ENCODE measurements around the gene PPP1R9A.

PPP1R9A gene

DNA sequence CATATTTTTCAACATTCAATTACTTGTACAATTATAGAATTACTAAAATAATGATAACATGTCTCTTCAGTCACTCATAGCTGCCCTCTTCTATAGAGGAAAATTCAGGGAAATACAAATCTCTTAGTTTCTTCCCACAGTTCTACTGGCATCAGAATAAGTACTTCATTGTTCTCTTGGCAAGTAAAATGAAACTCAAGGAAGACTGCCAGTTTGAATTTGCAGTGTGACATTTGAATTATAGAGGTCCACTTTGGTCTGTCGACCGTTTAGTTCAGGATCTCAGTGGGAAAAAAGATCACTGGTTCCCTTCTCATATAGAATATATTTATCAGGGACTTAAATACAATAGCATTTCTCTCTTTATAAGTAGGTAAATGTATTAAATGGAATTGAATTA lies 302.4 kb downstream of the PPP1R9A start:
- no peak for DNase-seq

DNA sequence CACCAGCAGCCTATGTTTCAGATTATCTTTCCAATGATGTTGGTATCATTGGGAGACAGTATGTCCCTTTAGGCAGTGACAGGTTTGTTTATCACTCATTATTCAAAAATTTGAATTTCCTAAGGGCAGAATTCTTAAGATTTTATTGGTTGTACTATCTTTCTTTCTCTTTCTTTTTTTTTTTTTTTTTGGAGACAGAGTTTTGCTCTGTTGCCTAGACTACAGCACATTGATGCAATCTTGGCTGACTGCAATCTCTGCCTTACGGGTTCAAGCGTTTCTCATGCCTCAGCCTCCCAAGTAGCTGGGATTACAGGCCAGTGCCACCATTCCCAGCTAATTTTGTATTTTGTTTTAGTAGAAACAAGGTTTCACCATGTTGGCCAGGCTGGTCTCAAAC lies 305.8 kb downstream of the PPP1R9A start:
- no peak for DNase-seq

DNA sequence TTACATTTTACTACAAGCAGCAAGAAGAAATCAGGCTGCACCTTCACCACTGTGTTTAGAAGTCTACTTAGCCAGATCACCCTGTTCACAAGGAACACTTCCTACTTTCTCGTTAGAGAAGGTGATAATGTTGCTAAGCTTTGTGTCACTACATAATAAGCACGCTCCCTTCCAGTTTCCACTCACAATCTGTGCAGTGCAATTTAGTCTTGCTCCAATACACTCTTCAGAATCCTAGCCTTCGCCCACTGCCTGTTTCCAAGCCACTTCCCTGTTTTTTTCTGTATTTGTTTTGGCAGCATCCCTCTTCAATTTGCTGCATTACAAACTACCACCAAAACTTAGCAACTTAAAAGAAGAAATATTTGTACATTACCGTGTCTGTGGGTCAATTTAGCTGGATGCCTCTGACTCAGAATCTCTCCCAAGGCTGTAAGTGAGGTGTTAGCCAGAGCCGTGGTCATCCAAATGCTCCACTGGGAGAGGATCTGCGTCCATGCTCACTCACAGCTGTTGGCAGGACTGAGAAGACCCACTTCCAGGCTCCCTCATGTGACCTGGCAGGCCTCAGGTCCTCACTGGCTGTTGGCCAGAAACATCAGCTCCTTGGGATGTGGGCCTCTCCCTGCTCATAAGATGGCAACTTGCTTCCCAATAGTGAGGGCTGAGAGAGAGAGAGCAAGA lies 306.6 kb downstream of the PPP1R9A start:
- DNase-seq: no peak

DNA sequence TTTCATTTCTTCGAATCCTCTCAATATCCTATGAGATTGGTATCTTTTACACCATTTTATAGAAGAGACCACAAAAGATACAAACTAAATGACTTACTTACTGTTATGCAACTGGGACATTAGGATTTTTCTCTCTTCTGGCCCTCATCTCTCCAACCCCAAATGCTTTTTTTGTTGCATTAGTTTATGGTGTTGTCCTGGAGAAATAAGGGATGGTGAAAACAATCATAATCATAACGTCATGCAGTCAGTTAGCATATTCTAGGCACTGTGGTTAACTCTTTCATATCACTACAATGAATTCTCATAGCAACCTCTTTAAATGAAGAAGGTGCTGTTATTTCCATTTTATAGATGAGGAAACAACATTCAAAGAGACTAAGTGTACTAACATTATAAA lies 312.3 kb downstream of the PPP1R9A start:
- DNase-seq: no peak

DNA sequence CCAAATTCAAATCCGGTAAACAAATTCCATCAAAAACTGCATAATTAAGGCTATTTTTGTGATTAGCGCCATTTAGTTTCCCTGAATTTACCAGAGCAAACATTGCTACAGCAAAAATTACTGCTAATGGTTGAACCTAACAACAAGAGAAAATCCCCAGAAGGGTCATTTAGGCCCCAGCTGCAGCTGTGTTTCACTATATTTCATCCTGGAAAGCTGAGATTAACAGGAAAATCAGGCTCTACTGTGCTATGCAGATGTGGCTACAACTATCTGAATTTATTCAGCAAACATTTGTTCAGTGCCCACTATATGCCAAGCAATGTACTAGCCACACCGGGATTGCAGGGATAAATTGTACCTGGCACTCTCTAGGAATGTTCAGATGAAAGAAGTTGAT lies 312.9 kb downstream of the PPP1R9A start:
- no peak for DNase-seq

DNA sequence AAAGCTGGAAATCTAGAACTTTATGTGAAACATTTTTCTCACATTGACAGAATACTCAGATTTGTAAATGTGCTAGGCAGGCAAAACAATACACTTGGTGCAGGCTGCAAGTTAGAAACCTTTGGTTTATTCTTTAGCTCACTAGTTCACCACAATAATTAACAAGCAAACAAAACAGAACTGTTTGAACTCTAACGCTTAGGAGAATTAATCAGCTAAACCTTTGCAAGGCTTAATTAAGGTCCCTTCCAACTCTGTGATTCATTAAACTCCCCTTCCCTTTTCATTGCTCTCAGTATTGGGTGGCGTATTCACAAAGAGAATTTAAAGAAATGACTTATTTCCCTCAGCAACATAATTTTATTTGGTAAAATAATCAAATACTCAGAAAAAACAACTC lies 317.9 kb downstream of the PPP1R9A start:
- DNase-seq: no peak

DNA sequence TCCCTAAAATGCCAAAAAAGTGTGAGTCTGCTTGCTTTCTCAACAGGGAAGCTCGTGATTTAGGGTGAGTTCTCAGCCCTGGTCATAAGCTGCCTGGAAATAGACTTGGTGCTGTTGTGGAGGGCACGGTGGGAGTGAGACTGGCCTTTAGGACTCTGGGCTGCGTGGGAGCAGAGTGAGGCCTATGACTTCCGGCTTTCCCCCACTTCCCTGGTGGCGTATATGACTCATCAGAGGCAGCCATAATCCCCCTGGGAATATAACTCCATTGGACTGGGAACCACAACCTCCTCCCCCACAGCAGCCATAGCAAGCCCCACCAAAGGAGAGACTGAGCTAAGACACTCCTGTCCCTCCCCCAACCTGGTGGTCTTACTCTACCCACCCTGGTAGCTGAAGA lies 321.9 kb downstream of the PPP1R9A start:
- no peak for DNase-seq

DNA sequence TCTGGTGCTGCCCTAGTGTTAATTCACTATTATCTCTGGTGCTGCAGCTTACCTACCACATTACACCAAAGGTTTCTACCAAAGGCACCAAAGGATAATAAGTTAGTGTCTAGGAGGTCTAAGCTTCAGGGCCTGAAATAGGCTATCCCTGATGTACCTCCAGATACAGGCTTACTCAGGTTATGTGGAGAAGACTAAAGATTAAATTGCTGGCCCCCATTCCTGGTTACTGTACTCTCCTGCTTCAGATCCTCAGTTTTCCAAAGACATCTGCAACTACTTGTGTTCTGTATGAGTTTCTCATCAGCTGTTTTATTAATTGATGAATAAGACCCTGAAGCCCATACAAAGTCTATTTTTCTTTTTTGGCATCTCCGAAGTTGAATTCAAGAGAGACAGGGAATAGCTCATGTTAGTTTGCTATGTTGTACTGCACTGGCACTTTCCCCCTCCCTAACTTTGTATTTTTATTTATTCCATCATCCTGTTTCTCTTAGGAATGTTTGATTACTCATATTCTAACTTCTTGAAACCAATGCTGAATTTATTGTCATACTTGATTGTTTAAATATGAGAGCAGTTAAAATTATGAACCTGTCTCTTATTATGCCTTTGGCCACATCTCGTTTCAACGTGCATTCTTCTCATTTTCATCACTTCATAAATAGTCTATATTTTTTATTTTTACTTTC lies 331.0 kb downstream of the PPP1R9A start:
- no peak for DNase-seq

DNA sequence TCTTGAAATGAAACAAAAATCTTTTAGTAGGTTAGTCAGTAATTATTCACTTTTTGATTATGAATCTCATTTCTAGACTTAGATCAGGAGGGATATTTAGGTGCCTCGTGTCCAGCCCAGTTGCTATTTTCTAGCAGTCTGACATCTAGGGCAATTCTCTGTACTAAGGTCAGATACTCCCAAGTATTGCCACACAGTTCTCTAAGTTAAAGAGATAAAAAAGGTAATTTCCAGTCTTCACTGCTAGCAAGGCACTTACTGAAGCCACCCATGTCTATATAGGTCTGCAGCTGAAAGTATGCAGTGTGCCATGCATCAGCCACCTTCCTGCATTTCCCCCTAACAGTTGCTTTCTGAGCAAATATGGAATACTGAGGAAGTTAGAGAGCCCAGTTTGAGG lies 333.5 kb downstream of the PPP1R9A start:
- DNase-seq: no peak

DNA sequence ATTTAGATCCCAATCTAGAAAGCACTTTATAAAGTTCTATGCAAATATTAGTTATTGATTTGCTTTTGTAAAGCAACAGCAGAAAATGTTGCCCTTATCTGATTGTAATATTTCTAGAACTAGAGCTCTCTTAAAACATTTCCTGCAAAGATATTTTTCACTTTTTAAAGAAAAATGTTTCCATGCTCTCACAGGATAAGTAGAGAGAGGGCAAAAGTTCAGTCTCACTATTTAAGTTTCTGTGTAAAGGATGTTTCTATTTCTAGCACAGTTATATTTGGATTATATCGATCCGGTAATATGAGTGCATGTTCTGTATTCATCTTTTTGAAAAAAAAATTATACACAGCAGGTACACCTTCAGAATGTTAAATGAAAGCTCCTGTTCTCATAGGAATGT lies 334.9 kb downstream of the PPP1R9A start:
- no peak for DNase-seq

DNA sequence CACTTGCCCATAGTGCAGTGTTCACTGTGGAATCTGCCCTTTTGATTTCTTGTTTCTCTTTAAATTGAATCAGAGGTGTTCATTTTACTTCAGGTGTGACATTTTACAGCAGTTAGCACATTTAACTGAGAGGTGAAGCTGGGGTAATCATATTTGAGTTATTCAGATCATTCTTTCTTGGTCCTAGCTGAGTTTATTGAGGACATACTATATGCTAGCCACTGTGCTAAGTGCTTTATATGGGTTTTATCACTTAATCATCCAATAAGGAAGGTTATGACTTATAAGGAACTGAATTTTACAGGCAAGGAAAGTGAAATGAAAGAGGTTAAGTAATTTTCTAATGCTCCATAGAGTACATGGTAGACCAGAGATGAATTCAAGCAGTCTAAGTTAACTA lies 337.2 kb downstream of the PPP1R9A start:
- DNase-seq: no peak

DNA sequence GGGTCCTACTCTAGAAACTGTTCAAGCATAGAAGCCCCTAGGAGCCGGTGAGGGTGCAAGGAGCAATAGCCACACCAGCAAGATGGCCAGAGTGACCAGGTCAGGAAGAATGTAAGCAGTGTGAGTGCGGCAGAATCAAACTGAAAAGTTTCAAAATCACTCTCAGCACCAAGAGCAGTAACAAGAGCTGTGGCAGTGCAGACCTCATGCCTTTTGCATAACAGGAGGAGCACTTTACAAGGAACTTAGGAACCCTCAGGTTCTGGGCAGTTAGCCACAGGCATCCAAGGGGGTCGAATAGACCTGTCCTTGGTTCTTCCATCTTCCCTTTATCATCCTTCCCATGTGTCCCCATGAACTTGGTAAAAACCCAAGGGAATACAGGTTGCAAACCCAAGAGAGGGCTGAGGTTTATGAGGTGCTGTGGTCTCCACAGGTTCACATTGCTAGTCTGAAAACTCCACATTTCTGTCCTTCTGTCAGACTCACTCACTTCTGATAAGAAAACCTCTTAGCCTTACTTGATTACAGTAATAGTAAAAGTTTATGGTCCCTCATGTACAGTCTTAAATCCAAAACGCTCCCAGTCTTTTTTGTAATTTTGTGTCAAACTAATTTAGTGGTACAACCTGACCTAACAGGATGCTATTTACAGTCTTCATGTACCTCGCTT lies 338.6 kb downstream of the PPP1R9A start:
- no peak for DNase-seq

DNA sequence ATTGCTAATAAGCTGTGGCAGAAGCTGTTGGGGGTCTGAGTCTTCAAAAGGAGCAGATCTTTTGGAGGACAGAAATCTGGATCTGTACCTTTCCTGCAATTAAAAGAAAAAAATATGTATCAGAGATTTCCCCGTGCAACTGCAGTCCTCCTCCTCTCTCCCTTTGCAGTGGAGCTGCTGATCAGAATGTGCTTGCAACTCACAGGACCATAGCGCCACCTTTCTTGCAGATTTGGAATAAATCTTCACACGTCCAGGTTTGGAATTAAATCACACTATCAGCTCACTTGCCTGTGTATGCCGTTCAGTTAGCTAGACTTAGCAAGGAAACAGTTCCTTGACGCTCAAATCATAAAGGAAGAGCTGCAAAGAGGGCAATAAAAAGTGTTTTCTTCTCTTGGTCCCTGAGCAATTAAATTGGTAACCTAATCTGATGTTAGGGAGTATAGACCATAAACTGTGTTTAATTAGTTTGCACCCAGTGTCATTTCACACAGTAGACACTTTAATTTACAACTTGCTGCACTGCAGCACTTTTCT lies 339.5 kb downstream of the PPP1R9A start:
- peak; percentile 67 for DNase-seq

DNA sequence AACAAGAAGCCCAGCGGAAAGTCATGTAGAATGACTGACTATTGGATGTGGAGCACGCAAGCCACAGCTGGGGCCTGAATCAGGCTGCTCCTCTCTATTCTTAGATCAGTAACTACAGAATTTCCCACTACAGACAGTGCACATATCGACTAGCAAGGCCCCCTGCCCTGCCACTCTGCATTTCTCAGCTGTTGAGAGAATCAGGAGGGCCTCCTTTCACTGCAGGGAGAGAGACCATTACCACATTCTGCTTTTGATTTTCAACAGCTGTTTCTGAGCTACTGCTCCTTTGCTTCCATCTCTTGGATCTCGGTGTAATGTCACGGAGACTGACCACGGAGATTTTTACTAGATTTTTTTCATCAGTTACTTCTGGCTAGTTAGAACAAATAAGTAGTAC lies 343.2 kb downstream of the PPP1R9A start:
- DNase-seq: no peak

DNA sequence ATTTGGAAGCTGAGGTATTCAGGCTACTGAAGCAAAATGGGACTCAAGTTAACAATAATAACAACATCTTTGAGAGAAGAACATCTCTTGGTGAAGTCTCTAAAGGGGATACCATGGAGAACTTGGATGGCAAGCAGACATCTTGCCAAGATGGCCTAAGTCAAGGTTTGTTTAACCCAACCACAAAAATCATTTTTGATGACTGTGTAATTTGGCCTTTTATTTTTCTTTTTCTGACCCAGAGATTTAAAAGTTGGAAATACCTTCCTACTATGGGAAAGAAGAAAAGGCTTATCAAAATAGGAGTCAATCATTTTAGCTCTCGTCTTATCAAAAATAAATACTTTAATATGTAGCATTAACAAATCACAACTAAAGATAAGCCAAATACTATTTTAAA lies 344.6 kb downstream of the PPP1R9A start:
- no peak for DNase-seq

DNA sequence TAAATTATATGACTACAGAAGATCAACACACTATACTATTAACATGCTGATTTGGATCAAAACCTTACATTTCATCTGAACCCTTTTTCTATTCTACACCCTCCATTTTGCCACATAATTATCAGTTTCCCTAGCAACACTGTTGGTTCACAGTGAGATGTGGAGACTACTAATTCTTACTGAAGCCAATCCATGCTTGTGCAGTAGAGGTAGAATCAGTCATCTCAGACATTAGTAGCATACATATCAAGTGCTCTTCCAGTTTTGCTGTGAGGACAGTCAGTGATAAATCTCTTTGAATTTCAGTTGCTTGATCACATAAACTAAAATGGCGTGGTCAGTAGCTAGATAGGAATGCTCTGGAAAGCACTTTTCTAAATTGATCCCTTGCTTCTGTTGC lies 346.6 kb downstream of the PPP1R9A start:
- DNase-seq: no peak

DNA sequence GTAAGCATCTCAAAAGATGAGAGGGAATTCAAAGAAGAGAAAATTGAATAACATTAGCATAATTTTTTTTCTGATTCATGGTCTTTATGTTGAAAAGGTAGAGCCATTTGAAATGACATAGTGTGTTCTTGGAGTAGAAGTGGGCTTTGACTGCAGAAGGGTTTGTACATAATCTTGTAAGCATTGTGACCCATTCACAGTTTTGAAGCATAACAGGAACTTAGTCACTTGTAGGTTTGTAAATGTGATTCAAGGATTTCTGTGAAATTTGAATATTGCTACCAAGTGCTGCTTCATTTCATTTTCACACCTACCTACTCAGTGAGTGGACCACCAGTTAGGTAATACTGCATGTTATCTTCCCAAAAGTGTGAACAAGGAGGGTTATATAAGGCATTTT lies 348.3 kb downstream of the PPP1R9A start:
- DNase-seq: no peak

DNA sequence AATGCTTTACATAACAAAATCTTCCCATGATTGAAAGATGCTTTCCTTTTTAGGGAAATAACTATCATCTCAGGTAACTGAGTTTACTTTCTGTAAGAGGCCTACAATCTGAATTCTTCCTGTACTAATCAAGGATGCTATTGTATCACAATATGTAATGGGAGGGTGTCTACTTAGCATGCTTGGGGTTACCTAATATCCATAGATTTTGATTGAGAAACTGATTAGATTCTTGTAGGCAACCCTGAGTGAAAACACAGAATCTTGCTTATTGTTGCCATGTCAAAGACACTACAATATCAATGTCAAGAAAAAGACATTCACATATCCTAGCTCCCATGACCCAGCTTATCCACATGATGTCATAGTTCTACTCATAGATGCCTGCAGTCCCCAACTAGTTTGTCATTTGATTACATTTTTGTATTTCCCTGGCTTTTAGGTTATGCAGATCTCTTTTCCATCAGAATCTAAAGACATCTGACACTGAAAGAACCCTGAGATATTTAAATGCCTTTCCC lies 354.6 kb downstream of the PPP1R9A start:
- no peak for DNase-seq

DNA sequence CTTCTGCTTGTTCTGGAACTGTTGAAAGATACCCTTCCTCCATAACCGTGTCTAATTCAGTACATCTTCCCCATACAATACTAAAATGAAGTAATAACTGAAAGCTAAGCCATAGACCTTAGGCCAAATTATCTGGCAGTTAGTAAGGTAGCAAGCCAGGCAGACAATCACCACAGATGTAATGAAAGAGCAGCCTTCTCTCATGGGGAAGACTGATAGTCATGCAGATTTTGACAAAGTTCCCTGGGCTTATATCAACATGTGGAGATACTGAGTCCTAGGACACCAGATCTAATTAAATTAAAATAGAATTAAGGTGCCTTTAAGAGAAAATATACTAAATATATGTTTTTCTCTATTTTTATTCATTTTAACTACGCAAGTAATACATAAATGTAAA lies 355.5 kb downstream of the PPP1R9A start:
- no peak for DNase-seq

DNA sequence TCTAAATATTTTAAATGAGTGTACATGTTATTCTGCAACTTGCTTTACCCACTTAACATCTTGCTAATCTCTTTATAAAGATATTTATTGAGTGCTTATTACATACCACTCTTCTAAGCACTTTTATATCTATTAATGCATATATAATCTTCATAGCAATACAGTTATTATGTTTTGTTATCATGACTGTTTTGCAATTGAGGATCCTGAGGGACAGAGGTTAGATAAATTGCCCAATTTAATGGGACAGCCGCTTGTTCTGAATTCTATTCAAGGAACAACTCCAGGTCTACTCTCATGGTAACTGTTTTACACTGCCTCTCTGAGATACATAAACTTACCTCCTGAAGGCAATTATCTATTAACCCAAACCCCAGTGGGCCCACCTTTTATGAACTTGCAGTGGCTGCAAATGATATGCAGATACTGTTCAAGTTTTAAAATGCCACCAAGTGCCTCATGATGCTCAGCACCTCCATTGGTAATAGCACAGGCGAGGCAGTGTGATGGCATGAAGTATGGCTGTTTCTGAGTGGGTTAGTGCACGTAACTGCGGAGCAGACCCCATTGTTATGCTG lies 356.5 kb downstream of the PPP1R9A start:
- DNase-seq: no peak

DNA sequence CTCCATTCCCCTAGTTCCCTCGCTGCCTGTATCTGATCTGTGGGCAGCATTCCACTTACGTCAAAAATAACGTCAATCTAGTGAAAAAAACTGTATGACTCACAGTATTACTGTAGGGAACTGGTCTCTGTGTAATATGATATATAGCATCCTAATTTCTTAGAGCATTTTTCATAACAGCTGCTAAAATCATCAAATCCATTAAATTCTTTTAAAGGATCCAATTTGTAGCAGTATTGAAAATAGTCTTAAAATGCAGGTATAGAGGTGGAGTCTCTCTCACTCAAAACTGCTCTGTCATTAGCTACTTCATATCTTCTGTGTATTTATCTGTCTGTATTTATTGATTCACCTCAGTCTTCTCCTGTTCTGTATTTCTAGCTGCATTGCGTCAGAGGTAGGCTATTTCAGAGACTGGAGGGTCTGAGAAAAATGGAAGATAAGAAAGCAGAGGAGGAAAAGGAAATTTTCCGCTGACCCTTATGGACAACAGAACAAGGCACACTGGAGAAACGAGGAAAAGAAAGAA lies 357.0 kb downstream of the PPP1R9A start:
- no peak for DNase-seq

DNA sequence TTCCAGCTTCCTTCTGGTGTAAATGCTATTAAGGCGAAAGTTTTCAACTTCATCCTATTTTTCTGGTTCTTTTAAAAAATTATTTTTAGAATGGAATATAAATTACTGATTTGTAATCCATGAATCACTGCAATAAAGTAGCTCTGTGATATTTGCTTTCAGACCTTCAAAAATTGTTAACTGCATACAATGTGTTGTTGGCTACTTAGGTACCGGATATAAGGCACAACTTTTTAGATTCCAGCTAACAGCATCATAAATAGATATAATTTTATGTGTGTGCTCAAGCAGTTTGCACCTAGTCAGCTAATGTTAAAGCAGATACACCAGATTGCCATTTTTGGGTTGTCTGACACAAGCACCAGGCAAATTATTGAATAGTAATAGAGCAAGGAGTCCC lies 358.2 kb downstream of the PPP1R9A start:
- no peak for DNase-seq

DNA sequence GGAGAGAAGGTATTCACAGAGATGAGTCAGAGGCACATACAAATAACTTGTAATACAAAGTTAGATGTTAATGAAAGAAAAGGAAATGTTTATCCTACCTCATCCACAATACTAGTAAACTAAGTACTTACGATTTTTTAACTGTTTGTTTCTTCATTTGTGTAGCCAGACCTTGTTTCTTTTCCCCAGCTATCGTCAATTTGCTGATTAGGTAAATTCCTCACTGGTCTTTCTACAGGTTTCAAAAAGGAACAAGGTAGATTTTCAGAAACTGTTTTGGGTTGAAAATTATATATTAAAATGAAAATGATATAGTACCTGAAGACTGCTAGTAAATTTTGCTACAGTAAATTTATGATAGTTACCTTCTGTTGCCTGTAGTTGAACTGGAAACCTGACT lies 360.4 kb downstream of the PPP1R9A start:
- no peak for DNase-seq
